ENCODE data around the gene OSBPL7. TPM values are rescaled to one million over a fixed set of nuclear protein-coding genes. Genes with fewer than 3 reads are reported as not detected.
A peak's percentile ranks its signal among the peaks of the same experiment; 100 is the strongest.

The OSBPL7 gene
- polyA plus RNA-seq, 2 of the 4 experiments (the other 2 are of a cell fraction), result 7.0 to 15.4 TPM

DNA sequence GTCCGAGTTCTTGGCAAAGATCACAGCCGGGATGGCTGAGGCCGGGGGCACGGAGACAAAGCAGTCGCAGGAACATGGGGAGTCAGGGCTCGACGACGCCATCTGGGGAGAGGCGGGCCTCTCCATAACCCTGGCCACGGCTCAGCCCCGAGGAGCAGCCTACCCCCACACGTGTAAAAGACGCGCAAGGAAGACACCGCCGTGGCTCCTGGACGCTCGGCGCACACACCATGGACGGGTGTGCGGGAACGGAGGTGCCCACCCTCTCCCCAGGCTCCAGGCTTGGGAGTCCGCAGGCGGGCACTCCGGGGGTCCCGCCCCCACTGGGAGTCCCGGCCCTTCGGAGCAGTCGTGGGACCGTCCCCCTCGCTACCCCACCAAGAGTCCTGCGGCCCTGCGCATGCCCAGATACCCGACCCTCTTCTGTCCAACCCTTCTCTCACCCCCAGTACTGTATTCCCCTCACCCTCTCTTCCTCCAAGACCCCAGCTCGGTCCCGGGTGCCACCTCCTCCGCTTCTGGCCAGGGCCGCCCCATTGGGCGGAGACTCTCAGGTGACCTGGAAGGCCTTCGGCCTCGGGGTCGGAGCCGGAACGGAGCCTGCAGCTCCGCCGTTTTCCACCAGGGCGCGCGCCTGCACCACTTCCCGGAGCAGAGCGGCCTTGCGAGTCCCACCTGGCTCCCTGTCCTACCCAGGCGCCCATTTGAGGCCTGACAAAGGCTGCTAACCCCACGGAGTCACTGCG, 19.3 kb upstream of the OSBPL7 start, which contains the start of gene SCRN2:
SCRN2 (minus strand) TSS at position 532 of the 746 bp plus-strand sequence; CDS start at position 102, 430 bp downstream.
- Histone ChIP-seq H3K27ac (peak within 1 kb of the TSS; percentile 90 to 92), H3K4me1 (peaks cover 25% of the 10 kb centered on the region), H3K9me3 (no peaks in the 10 kb centered on the region), H3K4me3 (peak within 1 kb of the TSS; percentile 85), H3K4me2 (peak within 1 kb of the TSS; percentile 99)
- DNase-seq (ENCODE audit: low read depth in 1 of 2, low spot score in 1 of 2) (peak; percentile 92 to 93), FAIRE-seq (no peak), ATAC-seq (peak; percentile 79 to 90)
- POLR2A ChIA-PET, result interaction anchor here (0.6 to 2.6 kb wide), 7 partner anchors 10 to 130 kb away, joined by 3 to 35 read pairs (median 3); partner anchors contain the start of genes LRRC46, MRPL10, OSBPL7 and SP2
- WGBS (ENCODE audit: missing lambda C conversion rate), result 2% methylated on average over 50 of the region's 55 CpGs
- CTCF ChIA-PET, result interaction anchor here (0.6 to 36.3 kb wide), 33 partner anchors 11 to 223 kb away, joined by 3 to 1860 read pairs (median 4); partner anchors contain the start of genes CDK5RAP3, LRRC46, MRPL10 and OSBPL7
- TF ChIP-seq ZFP36 (IDR thresholded peaks at IDR 0.05; ENCODE audit: borderline replicate concordance, partially characterized antibody) (no peak), HOXB5 (CRISPR knock-in tag; IDR thresholded peaks at IDR 0.05) (peak; percentile 55; the same call in 1 of the 2 replicates), FOSL2 (IDR thresholded peaks at IDR 0.05) (no peak), FOSL2 (CRISPR knock-in tag; IDR thresholded peaks at IDR 0.05) (no peak), JUN (IDR thresholded peaks at IDR 0.05) (peak in 1 of 2 experiments; percentile 67; a peak in 2 of 5 replicates), KDM5A (IDR thresholded peaks at IDR 0.05) (peak; percentile 85), RFX5 (IDR thresholded peaks at IDR 0.05) (no peak), POLR2A (IDR thresholded peaks at IDR 0.05; ENCODE audit: low read length) (peak; percentile 49), CEBPB (IDR thresholded peaks at IDR 0.05) (no peak), NPAS2 (CRISPR knock-in tag; IDR thresholded peaks at IDR 0.05; ENCODE audit: borderline replicate concordance) (no peak), MAFK (IDR thresholded peaks at IDR 0.05; ENCODE audit: partially characterized antibody) (no peak), NFE2L2 (conservative IDR thresholded peaks at IDR 0.05; ENCODE audit: low read length) (no peak), MAX (IDR thresholded peaks at IDR 0.05) (peak; percentile 22; the same call in 1 of the 2 replicates), CBX8 (IDR thresholded peaks at IDR 0.05) (no peak), RARB (CRISPR knock-in tag; IDR thresholded peaks at IDR 0.05) (no peak), ZNF302 (CRISPR knock-in tag; IDR thresholded peaks at IDR 0.05) (no peak), HOXB13 (CRISPR knock-in tag; IDR thresholded peaks at IDR 0.05; ENCODE audit: low read depth) (0 out of 2 replicates have a peak, but pooled peaks have one; percentile 45), SMC3 (IDR thresholded peaks at IDR 0.05) (peak; percentile 100), ATOH8 (CRISPR knock-in tag; IDR thresholded peaks at IDR 0.05; ENCODE audit: low read depth) (no peak), EHF (CRISPR knock-in tag; IDR thresholded peaks at IDR 0.05) (no peak), PHF8 (IDR thresholded peaks at IDR 0.05; ENCODE audit: borderline replicate concordance, low read depth) (peak; percentile 47; the same call in 1 of the 2 replicates), PBX3 (IDR thresholded peaks at IDR 0.05) (no peak), ZSCAN20 (CRISPR knock-in tag; IDR thresholded peaks at IDR 0.05) (no peak), HEYL (CRISPR knock-in tag; IDR thresholded peaks at IDR 0.05) (no peak), HMGXB4 (CRISPR knock-in tag; IDR thresholded peaks at IDR 0.05; ENCODE audit: borderline replicate concordance) (no peak), ZC3H11A (IDR thresholded peaks at IDR 0.05) (no peak)
- TF ChIP-seq, protein P1, sequence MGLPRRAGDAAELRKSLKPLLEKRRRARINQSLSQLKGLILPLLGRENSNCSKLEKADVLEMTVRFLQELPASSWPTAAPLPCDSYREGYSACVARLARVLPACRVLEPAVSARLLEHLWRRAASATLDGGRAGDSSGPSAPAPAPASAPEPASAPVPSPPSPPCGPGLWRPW (IDR thresholded peaks at IDR 0.05), result no peak
- TF ChIP-seq, protein P2, sequence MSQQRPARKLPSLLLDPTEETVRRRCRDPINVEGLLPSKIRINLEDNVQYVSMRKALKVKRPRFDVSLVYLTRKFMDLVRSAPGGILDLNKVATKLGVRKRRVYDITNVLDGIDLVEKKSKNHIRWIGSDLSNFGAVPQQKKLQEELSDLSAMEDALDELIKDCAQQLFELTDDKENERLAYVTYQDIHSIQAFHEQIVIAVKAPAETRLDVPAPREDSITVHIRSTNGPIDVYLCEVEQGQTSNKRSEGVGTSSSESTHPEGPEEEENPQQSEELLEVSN (IDR thresholded peaks at IDR 0.05; ENCODE audit: borderline replicate concordance, low read depth), result peak; percentile 26; the same call in 1 of the 2 replicates
- TF ChIP-seq, protein P3, sequence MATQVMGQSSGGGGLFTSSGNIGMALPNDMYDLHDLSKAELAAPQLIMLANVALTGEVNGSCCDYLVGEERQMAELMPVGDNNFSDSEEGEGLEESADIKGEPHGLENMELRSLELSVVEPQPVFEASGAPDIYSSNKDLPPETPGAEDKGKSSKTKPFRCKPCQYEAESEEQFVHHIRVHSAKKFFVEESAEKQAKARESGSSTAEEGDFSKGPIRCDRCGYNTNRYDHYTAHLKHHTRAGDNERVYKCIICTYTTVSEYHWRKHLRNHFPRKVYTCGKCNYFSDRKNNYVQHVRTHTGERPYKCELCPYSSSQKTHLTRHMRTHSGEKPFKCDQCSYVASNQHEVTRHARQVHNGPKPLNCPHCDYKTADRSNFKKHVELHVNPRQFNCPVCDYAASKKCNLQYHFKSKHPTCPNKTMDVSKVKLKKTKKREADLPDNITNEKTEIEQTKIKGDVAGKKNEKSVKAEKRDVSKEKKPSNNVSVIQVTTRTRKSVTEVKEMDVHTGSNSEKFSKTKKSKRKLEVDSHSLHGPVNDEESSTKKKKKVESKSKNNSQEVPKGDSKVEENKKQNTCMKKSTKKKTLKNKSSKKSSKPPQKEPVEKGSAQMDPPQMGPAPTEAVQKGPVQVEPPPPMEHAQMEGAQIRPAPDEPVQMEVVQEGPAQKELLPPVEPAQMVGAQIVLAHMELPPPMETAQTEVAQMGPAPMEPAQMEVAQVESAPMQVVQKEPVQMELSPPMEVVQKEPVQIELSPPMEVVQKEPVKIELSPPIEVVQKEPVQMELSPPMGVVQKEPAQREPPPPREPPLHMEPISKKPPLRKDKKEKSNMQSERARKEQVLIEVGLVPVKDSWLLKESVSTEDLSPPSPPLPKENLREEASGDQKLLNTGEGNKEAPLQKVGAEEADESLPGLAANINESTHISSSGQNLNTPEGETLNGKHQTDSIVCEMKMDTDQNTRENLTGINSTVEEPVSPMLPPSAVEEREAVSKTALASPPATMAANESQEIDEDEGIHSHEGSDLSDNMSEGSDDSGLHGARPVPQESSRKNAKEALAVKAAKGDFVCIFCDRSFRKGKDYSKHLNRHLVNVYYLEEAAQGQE (IDR thresholded peaks at IDR 0.05), result no peak
- TF ChIP-seq, protein P4, sequence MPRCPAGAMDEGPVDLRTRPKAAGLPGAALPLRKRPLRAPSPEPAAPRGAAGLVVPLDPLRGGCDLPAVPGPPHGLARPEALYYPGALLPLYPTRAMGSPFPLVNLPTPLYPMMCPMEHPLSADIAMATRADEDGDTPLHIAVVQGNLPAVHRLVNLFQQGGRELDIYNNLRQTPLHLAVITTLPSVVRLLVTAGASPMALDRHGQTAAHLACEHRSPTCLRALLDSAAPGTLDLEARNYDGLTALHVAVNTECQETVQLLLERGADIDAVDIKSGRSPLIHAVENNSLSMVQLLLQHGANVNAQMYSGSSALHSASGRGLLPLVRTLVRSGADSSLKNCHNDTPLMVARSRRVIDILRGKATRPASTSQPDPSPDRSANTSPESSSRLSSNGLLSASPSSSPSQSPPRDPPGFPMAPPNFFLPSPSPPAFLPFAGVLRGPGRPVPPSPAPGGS (IDR thresholded peaks at IDR 0.05), result peak; percentile 33; the same call in 1 of the 3 replicates
